ENCODE measurements around the gene CLEC4G. TPM values are rescaled to one million over a fixed set of nuclear protein-coding genes. Genes with fewer than 3 reads are reported as not detected.

The CLEC4G gene
- total and polyA plus RNA-seq, 2 donors (not counting 3 experiments of a cell fraction or from before 2014, with no cell fraction given): not detected

DNA sequence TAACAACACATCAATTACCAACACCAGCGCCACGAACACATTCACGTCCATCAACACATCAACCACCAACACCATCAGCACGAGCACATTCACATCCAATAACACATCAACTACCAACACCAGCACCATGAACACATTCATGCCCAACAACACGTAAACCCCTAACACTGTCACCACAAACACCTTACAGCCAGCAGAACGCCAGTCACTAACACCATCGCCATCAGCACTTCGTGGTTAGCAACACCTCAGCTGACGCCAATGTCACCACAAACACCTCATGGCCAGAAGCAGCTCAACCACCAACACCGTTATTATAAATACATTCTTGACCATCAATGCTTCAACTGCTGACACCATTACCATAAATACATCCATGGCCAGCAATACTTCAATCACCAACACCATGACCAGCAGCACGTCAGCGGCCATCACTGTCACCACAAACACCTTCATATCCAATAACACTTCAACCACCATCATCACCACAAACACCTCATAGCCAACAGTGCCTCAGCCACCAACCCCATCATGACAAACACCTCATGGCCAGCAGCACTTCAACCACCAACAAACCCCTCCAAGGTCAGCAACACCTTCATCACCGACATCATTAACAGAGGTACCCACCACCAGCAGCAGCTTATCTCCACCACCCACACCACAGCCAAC, 39.4 kb downstream of the CLEC4G start:
- intact Hi-C loops (cut with micrococcal nuclease) (no loop called here), dilution Hi-C loops (cut with MboI; ENCODE audit: extremely low pct_ligation_motif_present, low sequenced_read_pairs) (no loop called here)
- H3K9me3 ChIP-seq (replicated peaks; ENCODE audit: control insufficient read depth, insufficient read depth, low read length): no peaks in the 10 kb centered on the region
- no peak for FAIRE-seq
- TF ChIP-seq FOS (IDR thresholded peaks at IDR 0.05; ENCODE audit: borderline replicate concordance, insufficient read depth, low read length): no peak
- no peak overlapping the region for H2AFZ ChIP-seq (ENCODE audit: low read depth, low read length)
- ChIA-PET POLR2A (no interaction called here), CTCF (interaction anchor here (0.8 kb wide), 1 partner anchor 12 kb away, joined by 3 read pairs; the partner anchor contains the start of gene TRAPPC5)
- H3K4me3 ChIP-seq (replicated peaks in 1 of 3; ENCODE audit: insufficient read depth in 1 of 3, low read depth in 1 of 3, low read length in 3 of 3): no peak overlapping the region
- no peaks in the 10 kb centered on the region for H3K36me3 ChIP-seq (ENCODE audit: control insufficient read depth in 2 of 2, extremely low read depth in 1 of 2, insufficient read depth in 2 of 2, low read length in 2 of 2)
- H3K4me2 ChIP-seq (ENCODE audit: insufficient read depth, low read length): no peak overlapping the region
- no TSS peak for BruUV-seq (replicated peaks)
- H3K27me3 ChIP-seq (ENCODE audit: control insufficient read depth in 2 of 2, insufficient read depth in 2 of 2, low read length in 2 of 2): no peaks in the 10 kb centered on the region
- no peak for DNase-seq (ENCODE audit: low read depth, low spot score)
- H3K9ac ChIP-seq (replicated peaks; ENCODE audit: extremely low read depth, insufficient read depth, low read length): no peak overlapping the region
- no peak overlapping the region for H3K27ac ChIP-seq (ENCODE audit: insufficient read depth, low read depth, low read length)
- H3K9me1 ChIP-seq (replicated peaks; ENCODE audit: control insufficient read depth, extremely low read depth, insufficient read depth, low read length): no peaks in the 10 kb centered on the region
- no peaks in the 10 kb centered on the region for H3K79me2 ChIP-seq (ENCODE audit: control insufficient read depth, insufficient read depth, low read length)
- H3K4me1 ChIP-seq (ENCODE audit: control insufficient read depth, extremely low read depth, insufficient read depth, low read length): no peaks in the 10 kb centered on the region
- no peaks in the 10 kb centered on the region for H4K20me1 ChIP-seq (replicated peaks; ENCODE audit: control insufficient read depth, extremely low read depth, insufficient read depth, low read length)

DNA sequence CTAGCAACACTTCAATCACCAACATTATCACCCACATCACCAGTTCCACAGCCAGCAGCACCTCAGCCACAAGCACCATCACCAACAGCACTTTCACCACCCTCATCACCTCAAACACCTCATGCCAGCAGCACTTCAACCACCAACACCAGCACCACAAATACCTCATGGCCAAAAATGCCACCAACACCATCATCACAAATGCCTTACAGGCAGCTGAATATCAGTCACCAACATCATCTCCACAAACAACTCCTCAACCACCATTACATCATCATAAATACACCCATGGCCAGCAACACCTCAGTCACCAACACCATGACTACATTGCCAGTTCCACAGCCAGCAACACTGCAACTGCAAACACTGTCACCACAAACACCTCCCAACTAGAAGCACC, 40.4 kb downstream of the CLEC4G start:
- no peak overlapping the region for H3K9ac ChIP-seq (replicated peaks; ENCODE audit: extremely low read depth, insufficient read depth, low read length)
- H3K36me3 ChIP-seq (ENCODE audit: control insufficient read depth in 2 of 2, extremely low read depth in 1 of 2, insufficient read depth in 2 of 2, low read length in 2 of 2): no peaks in the 10 kb centered on the region
- H3K4me1 ChIP-seq (ENCODE audit: control insufficient read depth, extremely low read depth, insufficient read depth, low read length): no peaks in the 10 kb centered on the region
- no peak for TF ChIP-seq EZH2 (IDR thresholded peaks at IDR 0.05; ENCODE audit: borderline replicate concordance, low read depth, low read length, severe bottlenecking)
- TF ChIP-seq POLR2A (IDR thresholded peaks at IDR 0.05; ENCODE audit: low read depth, low read length): no peak
- no peak for TF ChIP-seq GATA2 (IDR thresholded peaks at IDR 0.05; ENCODE audit: insufficient read depth, insufficient read length, low read depth, low read length)
- no peak for TF ChIP-seq MYC (IDR thresholded peaks at IDR 0.05; ENCODE audit: low read depth, low read length)
- no peak for TF ChIP-seq FOS (IDR thresholded peaks at IDR 0.05; ENCODE audit: borderline replicate concordance, insufficient read depth, low read length)
- no peak for TF ChIP-seq POLR2AphosphoS5 (IDR thresholded peaks at IDR 0.05; ENCODE audit: insufficient read depth, low read depth, low read length)
- TF ChIP-seq, protein P1, sequence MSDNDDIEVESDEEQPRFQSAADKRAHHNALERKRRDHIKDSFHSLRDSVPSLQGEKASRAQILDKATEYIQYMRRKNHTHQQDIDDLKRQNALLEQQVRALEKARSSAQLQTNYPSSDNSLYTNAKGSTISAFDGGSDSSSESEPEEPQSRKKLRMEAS (IDR thresholded peaks at IDR 0.05; ENCODE audit: insufficient read depth, insufficient read length): no peak
- TF ChIP-seq CTCF (IDR thresholded peaks at IDR 0.05; ENCODE audit: extremely low read depth in 1 of 2, insufficient read depth in 1 of 2, low read depth in 1 of 2, low read length in 2 of 2): no peak
- no peak overlapping the region for H2AFZ ChIP-seq (ENCODE audit: low read depth, low read length)
- ChIA-PET CTCF (no interaction called here), POLR2A (no interaction called here)
- dilution Hi-C loops (cut with MboI; ENCODE audit: extremely low pct_ligation_motif_present, low sequenced_read_pairs): no loop called here
- intact Hi-C loops (cut with micrococcal nuclease): no loop called here
- no peak overlapping the region for H3K4me2 ChIP-seq (ENCODE audit: insufficient read depth, low read length)
- no TSS peak for BruUV-seq (replicated peaks)
- DNase-seq (ENCODE audit: low read depth, low spot score) (no peak), FAIRE-seq (no peak)
- H4K20me1 ChIP-seq (replicated peaks; ENCODE audit: control insufficient read depth, extremely low read depth, insufficient read depth, low read length): no peaks in the 10 kb centered on the region
- no peaks in the 10 kb centered on the region for H3K9me3 ChIP-seq (replicated peaks; ENCODE audit: control insufficient read depth, insufficient read depth, low read length)
- no peak overlapping the region for H3K27ac ChIP-seq (ENCODE audit: insufficient read depth, low read depth, low read length)
- no peaks in the 10 kb centered on the region for H3K9me1 ChIP-seq (replicated peaks; ENCODE audit: control insufficient read depth, extremely low read depth, insufficient read depth, low read length)
- H3K4me3 ChIP-seq (replicated peaks in 1 of 3; ENCODE audit: insufficient read depth in 1 of 3, low read depth in 1 of 3, low read length in 3 of 3): no peak overlapping the region
- no peaks in the 10 kb centered on the region for H3K79me2 ChIP-seq (ENCODE audit: control insufficient read depth, insufficient read depth, low read length)
- H3K27me3 ChIP-seq (ENCODE audit: control insufficient read depth in 2 of 2, insufficient read depth in 2 of 2, low read length in 2 of 2): no peaks in the 10 kb centered on the region

Measured in endothelial cell of umbilical vein (primary cell).